Stimulated activated CD8-positive, alpha-beta memory T cell treated with anti-CD3 and anti-CD28 coated beads, Interleukin-15, amount 100 ng/mL, for 1 hour (primary cell): ENCODE measurements around the gene MACROH2A1.

Experiments
- DNase-seq: peaks from one replicate; pipeline ENCODE4 v3.0.0-alpha.2; 2020; ENCODE audit warnings: low read depth

MACROH2A1 gene

DNA sequence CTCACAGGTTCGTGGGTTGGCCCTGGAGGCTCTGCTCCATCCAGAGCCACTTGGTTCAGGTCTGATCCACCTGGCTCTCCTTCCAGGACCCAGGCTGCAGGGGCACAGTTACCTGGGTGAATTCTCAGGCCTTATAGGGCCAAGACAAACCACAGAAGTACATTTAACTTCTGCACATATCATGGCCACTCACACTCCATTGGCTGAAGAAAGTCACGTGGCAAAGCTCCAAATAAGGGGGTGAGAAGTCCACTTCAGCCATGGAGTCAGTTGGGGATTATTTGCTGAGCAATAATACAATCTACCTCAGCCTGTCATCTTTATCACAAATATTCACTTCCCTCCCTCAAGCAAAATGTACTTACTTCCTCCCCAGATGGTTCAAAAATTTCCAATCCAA is 83.6 kb downstream of the MACROH2A1 start:
- DNase-seq, result no peak

DNA sequence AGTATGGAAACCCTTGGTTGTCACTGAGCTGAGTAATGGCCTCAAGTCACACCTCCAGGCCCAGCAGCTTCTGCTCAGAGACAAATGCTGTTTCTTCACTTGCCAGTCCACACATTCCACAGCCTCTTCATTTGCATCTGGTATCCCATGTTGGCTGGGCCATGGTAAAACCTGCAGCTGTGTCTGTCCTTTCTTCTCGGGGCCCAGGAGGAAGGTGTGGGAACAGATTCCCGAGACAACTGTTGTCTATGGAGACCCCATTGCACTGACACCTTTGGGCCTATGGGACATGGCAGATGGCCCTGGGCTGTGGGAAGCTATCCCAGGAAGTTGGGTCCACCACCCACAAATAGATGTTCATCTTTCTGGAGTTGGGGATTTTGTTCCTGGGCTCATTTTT is 85.1 kb downstream of the MACROH2A1 start:
- no peak for DNase-seq

DNA sequence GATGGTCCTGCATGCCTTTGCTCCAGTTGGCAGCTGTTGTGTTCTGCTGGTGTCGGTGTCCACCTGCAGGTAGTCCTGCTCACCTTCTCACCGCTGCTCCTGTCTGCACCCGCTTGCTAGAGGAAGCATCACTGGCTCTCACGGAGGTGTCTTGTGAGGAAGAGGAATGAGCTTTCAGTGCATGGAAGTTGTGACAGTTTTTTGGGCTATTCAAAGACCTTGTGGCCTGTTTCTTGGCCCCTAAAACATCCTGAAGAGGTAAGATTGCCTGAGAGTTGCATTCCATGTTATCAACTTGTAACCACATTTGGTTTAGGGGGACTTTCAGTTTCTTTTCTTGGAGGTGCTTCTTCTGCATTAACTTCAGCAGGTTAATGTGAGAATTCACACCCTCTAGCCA is 85.6 kb downstream of the MACROH2A1 start:
- DNase-seq, result no peak

- no peak for DNase-seq
Measured at GRCh38 chr5:135312255-135312935, 86.6 kb downstream of the MACROH2A1 start.

DNA sequence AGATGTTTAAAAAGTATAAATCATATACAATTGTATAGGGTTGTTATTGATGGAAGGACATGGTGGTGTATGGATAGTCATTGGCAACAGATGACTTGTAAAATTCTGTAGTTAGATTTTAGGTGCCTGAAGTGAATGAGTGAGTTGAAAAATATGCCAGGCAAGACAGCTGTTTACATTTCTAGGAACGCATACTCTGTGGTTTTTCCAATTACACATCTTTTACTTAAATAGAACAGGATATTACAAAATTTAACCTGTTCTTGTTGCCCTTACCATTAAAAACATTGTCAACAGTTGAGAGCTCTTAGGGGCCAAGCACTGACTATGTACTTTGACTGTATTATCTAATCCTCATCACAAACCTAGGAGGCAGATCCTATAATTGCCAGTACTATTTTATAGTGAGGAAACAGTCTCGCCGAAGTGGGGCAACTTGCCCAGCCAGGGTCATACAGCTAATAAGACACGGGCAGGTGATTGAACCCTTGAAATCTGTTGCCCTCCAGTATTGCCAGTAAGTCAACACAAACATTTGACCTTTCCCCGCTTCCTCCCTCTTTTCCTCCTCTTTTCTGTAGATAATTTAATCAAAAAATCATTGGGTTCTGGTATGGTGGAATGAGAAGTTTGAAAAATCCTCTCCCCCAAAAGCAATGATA is 88.6 kb downstream of the MACROH2A1 start:
- DNase-seq, result no peak

- DNase-seq, result no peak
Measured at GRCh38 chr5:135309391-135310327, 89.4 kb downstream of the MACROH2A1 start.

DNA sequence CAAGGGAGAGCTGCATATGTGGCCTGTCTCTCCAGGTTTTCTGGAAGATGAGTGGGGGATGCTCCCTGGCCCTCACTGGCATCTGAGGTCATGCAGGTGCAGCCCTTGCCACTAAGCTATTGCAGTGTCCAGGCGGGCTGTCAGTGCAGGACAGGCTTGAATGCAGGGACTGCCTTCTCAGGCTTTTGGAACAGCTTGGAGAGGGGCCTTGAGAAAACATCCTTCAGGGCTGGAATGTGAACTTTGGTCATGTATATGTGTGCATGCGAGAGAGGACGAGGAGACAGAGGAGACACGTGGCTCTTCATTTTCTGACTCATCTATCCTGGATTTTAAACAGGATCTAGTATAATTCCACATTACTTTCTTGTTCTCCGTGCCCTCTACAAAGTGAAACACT is 90.3 kb downstream of the MACROH2A1 start:
- DNase-seq, result no peak

- DNase-seq, result no peak
Measured at GRCh38 chr5:135308245-135308644, 90.8 kb downstream of the MACROH2A1 start.

- no peak for DNase-seq
Measured at GRCh38 chr5:135307143-135307903, 91.7 kb downstream of the MACROH2A1 start.

- DNase-seq, result no peak
Measured at GRCh38 chr5:135306557-135306956, 92.5 kb downstream of the MACROH2A1 start.

DNA sequence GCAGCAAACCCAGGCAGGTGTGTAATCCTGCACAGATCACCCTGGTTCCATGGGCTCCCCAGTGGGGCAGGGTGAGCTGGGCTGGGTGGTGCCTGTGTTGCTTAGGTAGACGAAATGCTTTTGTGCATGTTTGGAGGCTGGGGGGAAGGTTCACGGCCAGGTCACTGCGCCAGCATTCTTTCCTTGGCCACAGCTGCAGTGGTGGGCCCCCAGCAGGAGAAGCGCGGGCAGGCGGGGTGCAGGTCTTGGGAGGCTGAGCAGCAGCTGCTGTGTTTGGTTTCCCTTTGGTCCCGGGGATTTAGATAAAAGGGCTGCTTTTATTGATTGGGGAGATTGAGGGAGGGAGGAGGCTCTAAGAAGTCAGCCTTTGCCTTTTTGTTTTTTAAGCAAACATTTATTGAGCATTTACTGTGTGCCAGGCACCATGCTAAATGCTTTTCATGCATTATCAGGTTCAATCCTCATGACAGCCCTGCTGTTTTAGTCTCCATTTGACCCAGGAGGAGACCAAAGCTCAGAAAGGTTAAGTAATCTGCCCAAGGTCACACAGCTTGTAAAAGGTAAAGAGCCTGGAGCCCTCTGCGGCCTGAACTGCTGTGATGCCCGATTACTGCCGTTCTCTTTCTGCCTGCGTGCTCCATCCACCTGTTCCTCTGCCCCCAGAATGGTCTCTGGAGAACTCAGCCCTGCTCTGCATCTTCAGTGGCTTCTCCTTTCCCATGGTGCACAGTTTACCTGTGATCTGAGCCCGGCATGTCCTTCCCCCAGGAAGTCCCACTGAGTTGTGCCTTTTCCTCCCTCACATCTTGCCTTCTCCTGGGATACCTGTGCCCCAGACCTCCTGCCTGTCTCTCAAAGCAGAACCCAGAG is 94.4 kb downstream of the MACROH2A1 start:
- DNase-seq, result no peak

DNA sequence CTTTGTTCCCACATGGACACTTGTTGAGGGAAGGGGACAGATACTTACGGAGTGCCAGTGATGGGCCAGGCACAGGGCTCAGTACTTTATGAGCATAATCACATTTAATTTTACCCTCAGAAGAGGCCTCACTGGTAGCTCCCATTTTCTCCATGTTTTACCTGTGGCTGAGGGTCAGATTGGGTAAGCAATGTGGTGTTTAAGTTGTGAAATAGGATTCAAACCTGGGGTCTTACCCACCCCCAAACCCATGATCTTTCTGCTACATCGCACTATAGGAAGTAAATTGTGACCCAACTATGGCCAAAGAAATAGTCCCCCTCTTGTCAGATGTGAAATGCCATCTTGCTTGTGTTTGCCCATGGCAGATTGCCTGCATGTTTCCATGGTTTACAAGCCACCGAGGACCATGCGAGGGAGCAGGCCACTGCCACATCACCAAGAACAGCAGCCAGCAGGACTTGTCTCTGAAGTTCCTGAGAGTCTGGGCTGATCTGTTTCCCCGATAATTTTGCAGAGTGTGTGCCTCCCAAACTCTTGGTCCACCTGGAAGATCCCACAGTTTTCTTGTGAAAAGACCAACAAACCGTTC is 95.4 kb downstream of the MACROH2A1 start:
- DNase-seq, result no peak

DNA sequence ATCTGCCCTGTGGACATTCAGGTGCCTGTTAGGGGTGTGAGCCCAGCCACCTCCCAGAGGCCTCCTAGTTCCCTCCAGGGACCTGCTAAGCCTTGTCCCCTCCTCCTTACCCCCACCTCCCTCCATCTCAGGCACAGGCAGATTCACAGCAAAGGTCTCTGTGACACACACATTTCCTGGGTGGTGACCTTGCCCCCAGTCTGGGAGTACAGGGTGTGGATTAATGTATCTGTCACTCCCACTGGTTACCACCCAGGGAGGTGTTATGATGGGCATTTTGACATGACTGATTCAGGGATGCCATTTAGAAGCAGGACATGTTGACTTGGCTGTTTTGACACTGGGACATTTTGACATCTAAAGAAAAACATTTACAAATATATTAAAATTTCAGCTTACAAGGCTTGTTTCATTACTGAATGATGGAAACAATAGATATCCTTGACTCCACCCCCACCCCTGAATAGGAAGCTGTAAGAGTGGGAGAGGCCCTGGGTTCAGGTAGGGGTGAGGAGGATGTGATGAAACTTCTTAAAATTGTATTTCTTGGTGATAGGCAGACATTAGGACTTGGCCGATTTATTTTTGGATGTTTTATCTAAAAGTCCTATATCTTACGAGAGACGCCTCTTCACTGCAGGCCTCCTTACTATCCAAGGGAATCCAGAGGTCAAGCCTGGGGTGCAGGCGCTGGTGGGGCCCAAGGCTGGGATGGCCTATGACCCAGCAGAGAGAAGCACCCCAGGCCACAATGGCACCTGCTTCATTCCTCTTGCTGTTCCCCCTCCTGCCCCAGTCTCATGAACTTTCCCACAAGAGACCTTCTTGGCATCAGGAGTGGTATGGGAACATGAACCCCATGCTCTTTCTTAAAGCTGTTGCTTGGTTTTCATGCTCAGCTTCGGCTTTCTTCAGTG is 101.9 kb downstream of the MACROH2A1 start:
- no peak for DNase-seq

GRCh38 chr5:135295852-135296251 is 103.2 kb downstream of the MACROH2A1 start:
- no peak for DNase-seq

DNA sequence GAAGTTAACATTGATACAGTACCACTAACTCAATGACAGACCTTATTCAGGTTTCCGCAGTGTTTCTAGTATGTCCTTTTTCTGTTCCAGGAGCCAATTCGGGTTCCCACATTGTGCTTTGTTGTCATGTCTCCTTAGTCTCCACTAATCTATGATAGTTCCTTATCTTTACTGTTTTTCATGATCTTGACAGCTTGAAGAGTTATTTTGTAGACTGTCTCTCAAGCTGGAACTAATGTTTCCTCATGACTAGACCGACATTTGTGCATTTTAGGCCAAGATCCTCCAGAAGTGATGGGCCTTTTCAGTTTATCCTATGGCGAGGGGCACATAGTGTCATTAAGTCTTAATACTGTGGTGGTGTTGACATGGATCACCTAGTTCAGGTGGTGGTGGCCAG is 104.2 kb downstream of the MACROH2A1 start:
- DNase-seq, result no peak

DNA sequence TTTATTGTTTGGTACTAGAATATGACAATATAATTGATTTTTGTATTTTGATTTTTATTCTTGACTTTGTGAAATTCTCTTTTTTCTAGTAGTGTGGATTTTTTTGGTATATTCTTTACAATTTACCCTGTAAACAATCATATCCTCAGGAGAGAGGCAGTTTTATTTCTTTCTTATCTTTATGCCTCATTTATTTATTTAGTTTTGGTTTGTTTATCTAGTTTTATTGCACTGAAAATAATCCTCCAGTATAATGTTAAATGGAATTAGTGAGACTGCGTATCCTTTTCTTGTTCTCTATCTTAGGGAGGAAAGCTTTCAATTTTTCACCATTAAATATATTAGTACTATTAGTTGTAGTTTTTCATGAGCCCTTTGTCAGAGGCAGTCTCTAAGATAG is 109.4 kb downstream of the MACROH2A1 start:
- DNase-seq, result no peak

GRCh38 chr5:135287551-135287950 is 111.5 kb downstream of the MACROH2A1 start:
- DNase-seq, result no peak
